NOMO-1 (cell line): ENCODE data around the gene CDC23.
A peak's percentile ranks its signal among the peaks of the same experiment; 100 is the strongest.
"Not testable (repeated sequence)": the region's sequence is repeated elsewhere in the genome, so short reads cannot be mapped to it uniquely, and the experiment has no call there.

ENCODE experiments used
- DNase-seq, 2 experiments: peaks; one replicate each; lab custom pipeline; 2025; ENCODE audit not compliant: unreplicated experiment in 2 of 2; lab: John Stamatoyannopoulos, UW

Gene CDC23

GRCh38 chr5:138213161-138214029 is at the start of gene CDC23:
TSS of gene CDC23 (minus strand) at chr5:138213323. CDS start at chr5:138213312, 11 bp downstream.
- peak; percentile 97 to 98 for DNase-seq

GRCh38 chr5:138258704-138259292 is 45.7 kb upstream of the CDC23 start:
- DNase-seq = no peak

- no peak for DNase-seq
Observed at GRCh38 chr5:138257583-138257982, 44.5 kb upstream of the CDC23 start.

GRCh38 chr5:138252944-138253343 is 39.8 kb upstream of the CDC23 start:
- no peak for DNase-seq

- not testable (repeated sequence) for DNase-seq
Observed at GRCh38 chr5:138247800-138248199, 34.7 kb upstream of the CDC23 start.

- DNase-seq = no peak
Observed at GRCh38 chr5:138246822-138247221, 33.7 kb upstream of the CDC23 start.

GRCh38 chr5:138246334-138246733 is 33.2 kb upstream of the CDC23 start:
- no peak for DNase-seq

- DNase-seq = no peak
Observed at GRCh38 chr5:138245717-138246116, 32.6 kb upstream of the CDC23 start.

- no peak for DNase-seq
Observed at GRCh38 chr5:138243794-138244193, 30.7 kb upstream of the CDC23 start.

- DNase-seq = peak; percentile 40 to 52
Observed at GRCh38 chr5:138241688-138242571, 28.8 kb upstream of the CDC23 start.

- peak; percentile 35 to 61 for DNase-seq
Observed at GRCh38 chr5:138240650-138241385, 27.7 kb upstream of the CDC23 start.

- DNase-seq = no peak
Observed at GRCh38 chr5:138238034-138238433, 24.9 kb upstream of the CDC23 start.

GRCh38 chr5:138234651-138235050 is 21.5 kb upstream of the CDC23 start:
- no peak for DNase-seq

GRCh38 chr5:138233280-138233679 is 20.2 kb upstream of the CDC23 start:
- no peak for DNase-seq

GRCh38 chr5:138230981-138231589 is 18.0 kb upstream of the CDC23 start:
- no peak for DNase-seq

- DNase-seq = no peak
Observed at GRCh38 chr5:138230261-138230660, 17.1 kb upstream of the CDC23 start.

- no peak for DNase-seq
Observed at GRCh38 chr5:138229387-138229786, 16.3 kb upstream of the CDC23 start.

- no peak for DNase-seq
Observed at GRCh38 chr5:138226910-138227309, 13.8 kb upstream of the CDC23 start.

GRCh38 chr5:138224712-138225111 is 11.6 kb upstream of the CDC23 start:
- DNase-seq = no peak

- no peak for DNase-seq
Observed at GRCh38 chr5:138223532-138223931, 10.4 kb upstream of the CDC23 start.
